Activated B cell treated with CpG ODN at 0.5 μM for 24 hours (primary cell): ENCODE measurements around the gene PRADC1. TPM values are rescaled to one million over a fixed set of nuclear protein-coding genes. Genes with fewer than 3 reads are reported as not detected.
"Not testable (repeated sequence)": the region's sequence is repeated elsewhere in the genome, so short reads cannot be mapped to it uniquely, and the experiment has no call there.

ENCODE experiments used
- ATAC-seq: fragments of 200-7000 bp; cut with Tn5 transposase; one replicate; pipeline ENCODE4 v1.10.0; 2021; ENCODE audit warnings: low read depth, mild to moderate bottlenecking, moderate library complexity
- CTCF ChIA-PET: fragments of 350-600 bp; sonication (Branson Sonifier 250); formaldehyde crosslinking; loops from one replicate; lab custom pipeline; 2021; ENCODE audit warnings: antibody characterized with exemption; lab: Charles Lee
- POLR2A ChIA-PET: fragments of 350-600 bp; sonication (Branson Sonifier 250); formaldehyde crosslinking; loops from one replicate; lab custom pipeline; 2021; ENCODE audit warnings: antibody characterized with exemption; lab: Charles Lee
- DNase-seq: peaks from one replicate; pipeline ENCODE4 v3.0.0; 2022
- H3K27ac Mint-ChIP-seq: one replicate; pipeline ENCODE4 v1.8.0; 2020; ENCODE audit warnings: mixed read lengths
- H3K27me3 Mint-ChIP-seq: one replicate; pipeline ENCODE4 v1.8.0; 2021; ENCODE audit warnings: mixed read lengths
- H3K36me3 Mint-ChIP-seq: one replicate; pipeline ENCODE4 v1.8.0; 2021; ENCODE audit warnings: low read depth, mixed read lengths
- H3K4me1 Mint-ChIP-seq: one replicate; pipeline ENCODE4 v1.8.0; 2021; ENCODE audit warnings: mixed read lengths
- H3K4me3 Mint-ChIP-seq: one replicate; pipeline ENCODE4 v1.8.0; 2020; ENCODE audit warnings: mild to moderate bottlenecking, mixed read lengths
- H3K9me3 Mint-ChIP-seq: one replicate; pipeline ENCODE4 v1.8.0; 2020; ENCODE audit warnings: mixed read lengths
- CTCF ChIP-seq: fragments of 200-600 bp; IDR thresholded peaks from one replicate; pipeline ENCODE4 v1.8.0; 2022; ENCODE audit warnings: antibody characterized with exemption, mild to moderate bottlenecking
- intact Hi-C: fragments of 100-400 bp; cut with micrococcal nuclease; formaldehyde crosslinking; loops from one replicate; pipeline ENCODE4 v1.15.1; 2024
- total RNA-seq: library from RNA; stranded (reverse); gene quantifications from 2 replicates; pipeline ENCODE4 v1.2.3, GENCODE V29; 2022

Gene PRADC1
- total RNA-seq, 1 donor from 2014 or later: 4.6 TPM

DNA sequence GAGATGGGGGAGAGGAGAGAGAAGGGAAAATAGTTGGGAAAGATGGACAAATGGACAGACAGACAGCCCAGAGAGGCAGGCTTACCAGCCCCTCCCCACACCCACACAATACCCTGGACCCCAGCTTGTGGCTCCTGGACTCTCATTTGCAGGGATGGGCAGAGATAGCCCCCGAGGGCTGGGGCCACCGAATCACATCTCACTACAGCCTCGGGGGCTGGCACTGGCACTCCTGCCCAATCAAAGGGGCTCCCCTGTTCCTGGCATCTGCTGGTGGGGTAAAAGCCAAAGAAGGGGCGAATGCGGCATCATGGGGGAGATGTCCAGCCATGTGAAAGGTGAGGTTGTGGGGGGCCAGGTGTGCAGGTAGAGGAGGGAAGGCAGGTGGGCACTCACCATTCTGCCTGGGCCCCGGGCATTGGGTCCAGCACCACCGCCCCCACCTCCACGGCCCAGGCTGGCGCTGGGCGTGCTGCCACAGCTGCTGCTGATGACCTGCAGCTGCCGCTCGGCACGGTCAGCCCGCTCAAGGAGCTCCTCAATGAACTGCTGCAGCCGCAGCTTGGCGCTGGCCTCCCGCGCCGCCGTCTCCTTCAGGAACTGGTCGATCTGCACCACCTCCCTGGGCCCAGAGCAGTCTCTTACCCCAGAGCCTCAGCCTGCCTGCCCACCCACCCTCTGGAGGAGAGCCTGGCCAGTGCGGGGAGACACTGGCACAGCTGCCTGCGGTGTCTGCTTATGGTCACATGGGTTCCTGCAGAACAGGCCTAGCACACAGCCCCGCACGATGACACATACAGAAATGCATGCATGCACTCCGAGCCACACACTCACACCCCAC, 33.2 kb upstream of the PRADC1 start:
- DNase-seq: no peak
- Mint-ChIP-seq H3K27ac (no peak overlapping the region), H3K36me3 (peaks cover 31% of the 10 kb centered on the region), H3K4me3 (no peak overlapping the region), H3K4me1 (peaks cover 18% of the 10 kb centered on the region), H3K9me3 (no peaks in the 10 kb centered on the region), H3K27me3 (no peaks in the 10 kb centered on the region)
- CTCF ChIA-PET: no interaction called here
- POLR2A ChIA-PET: no interaction called here
- ATAC-seq: no peak
- TF ChIP-seq CTCF: no peak
- intact Hi-C loops: no loop called here

DNA sequence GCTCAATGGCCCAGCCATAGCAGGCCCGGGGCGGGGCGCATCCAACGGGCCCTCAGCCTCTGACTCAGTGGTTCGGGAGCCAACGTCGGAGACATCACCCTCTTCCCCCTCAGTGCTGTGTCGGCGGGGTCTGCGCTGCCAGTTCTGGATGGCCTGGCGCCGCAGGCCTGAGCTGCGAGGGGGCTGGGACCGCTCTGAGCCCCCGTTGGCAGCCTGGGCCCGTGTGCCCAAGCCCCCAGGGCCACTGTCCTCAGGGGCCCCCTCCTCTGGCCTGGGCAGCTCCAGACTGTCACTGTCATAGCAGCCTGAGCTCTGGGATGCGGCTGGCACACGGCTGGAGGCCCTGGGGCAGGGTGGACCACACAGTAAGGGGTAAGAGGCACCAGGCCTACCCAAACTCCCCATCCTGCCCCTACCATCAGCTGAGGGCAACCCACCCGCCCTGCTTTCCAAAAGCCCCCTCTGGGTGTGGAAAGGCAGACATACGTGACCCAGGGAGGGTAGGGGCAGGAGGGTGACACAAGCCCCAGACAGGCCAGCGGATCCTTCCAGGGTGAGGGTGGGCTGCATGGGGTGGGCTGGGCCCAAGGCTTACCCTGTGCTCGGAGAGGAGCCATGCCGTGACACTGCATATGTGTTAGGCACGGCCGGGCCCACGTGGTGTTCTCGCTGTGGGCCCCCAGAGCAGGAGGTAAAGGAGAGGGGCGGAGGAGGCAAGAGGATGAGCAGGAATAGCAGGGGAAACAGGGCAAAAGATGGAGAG, 32.4 kb upstream of the PRADC1 start:
- peaks cover 34% of the 10 kb centered on the region for H3K36me3 Mint-ChIP-seq
- H3K9me3 Mint-ChIP-seq: no peaks in the 10 kb centered on the region
- no peak overlapping the region for H3K27ac Mint-ChIP-seq
- no peak overlapping the region for H3K4me3 Mint-ChIP-seq
- TF ChIP-seq CTCF: no peak
- intact Hi-C loops: no loop called here
- ATAC-seq: no peak
- ChIA-PET CTCF (no interaction called here), POLR2A (no interaction called here)
- H3K27me3 Mint-ChIP-seq: no peaks in the 10 kb centered on the region
- no peak for DNase-seq
- H3K4me1 Mint-ChIP-seq: peaks cover 18% of the 10 kb centered on the region

- Mint-ChIP-seq H3K9me3 (no peaks in the 10 kb centered on the region), H3K27me3 (no peaks in the 10 kb centered on the region), H3K4me1 (peaks cover 15% of the 10 kb centered on the region), H3K4me3 (no peak overlapping the region), H3K36me3 (peaks cover 41% of the 10 kb centered on the region), H3K27ac (no peak overlapping the region)
- POLR2A ChIA-PET: no interaction called here
- CTCF ChIA-PET: no interaction called here
- TF ChIP-seq CTCF: no peak
- ATAC-seq (no peak), DNase-seq (no peak)
- intact Hi-C loops: no loop called here
Observed at GRCh38 chr2:73264783-73265182, 31.7 kb upstream of the PRADC1 start.

GRCh38 chr2:73264332-73264606, 31.2 kb upstream of the PRADC1 start:
- no peak for TF ChIP-seq CTCF
- ATAC-seq: no peak
- intact Hi-C loops: no loop called here
- H3K27ac Mint-ChIP-seq: no peak overlapping the region
- H3K4me3 Mint-ChIP-seq: no peak overlapping the region
- no peaks in the 10 kb centered on the region for H3K27me3 Mint-ChIP-seq
- H3K9me3 Mint-ChIP-seq: no peaks in the 10 kb centered on the region
- no peak for DNase-seq
- H3K36me3 Mint-ChIP-seq: peaks cover 46% of the 10 kb centered on the region
- ChIA-PET CTCF (no interaction called here), POLR2A (no interaction called here)
- H3K4me1 Mint-ChIP-seq: peaks cover 13% of the 10 kb centered on the region

DNA sequence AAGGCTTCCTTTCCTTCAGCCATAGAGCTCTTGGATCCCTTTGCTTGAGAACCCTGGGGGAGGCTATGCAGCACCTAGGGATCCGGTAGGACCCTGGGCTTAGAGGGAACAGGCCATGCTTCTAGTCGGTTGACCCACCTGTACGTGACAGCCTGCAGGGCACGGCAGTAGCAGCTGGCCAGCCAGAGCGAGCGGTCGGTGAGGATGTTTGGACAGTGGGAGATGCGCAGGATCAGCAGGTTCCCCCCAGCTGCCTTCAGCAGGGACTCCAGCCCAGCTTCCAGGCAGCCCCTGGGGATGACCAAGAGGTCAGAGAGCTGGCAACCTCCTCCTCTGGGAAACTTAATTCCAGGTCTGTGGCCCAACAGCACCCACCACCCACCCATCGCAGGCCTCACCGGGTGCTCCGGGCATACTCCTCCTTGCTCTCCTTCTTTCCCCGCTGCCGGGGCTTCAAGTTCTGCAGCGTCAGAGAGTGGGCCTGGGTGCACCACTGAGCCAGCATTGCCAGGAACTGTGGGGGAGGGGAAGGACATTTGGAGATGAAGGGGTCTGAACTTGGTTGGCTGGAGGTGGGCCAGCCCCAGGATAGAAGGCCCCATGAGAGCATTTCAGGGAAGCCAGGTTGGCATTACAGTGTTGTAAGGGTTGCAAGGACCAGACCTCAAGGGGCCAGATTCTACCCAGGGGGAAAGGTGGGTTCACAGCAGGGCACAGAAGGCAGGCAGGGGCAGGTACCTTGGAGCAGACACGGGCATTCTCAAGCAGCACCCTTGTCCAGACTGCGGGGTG, 30.7 kb upstream of the PRADC1 start:
- CTCF ChIA-PET: no interaction called here
- H3K4me3 Mint-ChIP-seq: no peak overlapping the region
- intact Hi-C loops: no loop called here

DNA sequence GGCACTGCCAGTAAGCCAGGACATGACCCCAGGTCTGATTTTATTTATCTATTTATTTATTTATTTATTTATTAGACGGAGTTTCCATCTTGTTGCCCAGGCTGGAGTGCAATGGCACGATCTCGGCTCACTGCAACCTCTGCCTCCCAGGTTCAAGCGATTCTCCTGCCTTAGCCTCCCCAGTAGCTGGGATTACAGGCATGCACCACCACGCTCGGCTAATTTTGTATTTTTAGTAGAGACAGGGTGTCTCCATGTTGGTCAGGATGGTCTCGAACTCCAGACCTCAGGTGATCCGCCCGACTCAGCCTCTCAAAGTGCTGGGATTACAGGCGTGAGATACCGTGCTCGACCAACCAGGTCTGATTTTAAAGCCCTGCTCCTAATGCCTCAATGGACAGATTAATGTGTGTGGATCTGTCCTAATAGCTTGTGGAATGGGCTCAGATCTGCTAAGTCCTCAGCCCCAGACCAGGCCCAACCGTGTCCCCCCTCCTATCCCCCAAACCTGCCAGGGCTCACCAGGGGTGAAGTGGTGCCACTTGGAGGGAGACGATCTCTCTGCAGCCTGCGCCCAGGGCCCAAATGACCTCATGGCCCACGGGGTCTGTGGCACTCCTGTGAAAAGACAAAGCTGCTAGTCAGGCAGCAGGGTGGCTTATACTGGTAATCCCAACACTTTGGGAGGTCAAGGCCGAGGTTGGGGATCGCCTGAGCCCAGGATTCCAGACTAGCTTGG, 29.8 kb upstream of the PRADC1 start:
- H3K36me3 Mint-ChIP-seq: peaks cover 47% of the 10 kb centered on the region
- H3K9me3 Mint-ChIP-seq, intact Hi-C loops, H3K27ac Mint-ChIP-seq, CTCF ChIA-PET, H3K4me1 Mint-ChIP-seq, H3K4me3 Mint-ChIP-seq, H3K27me3 Mint-ChIP-seq, ATAC-seq, POLR2A ChIA-PET, DNase-seq: not testable (repeated sequence)

More for the DNA sequence above, 30.7 kb upstream of the PRADC1 start:
- no peak for TF ChIP-seq CTCF
- POLR2A ChIA-PET: no interaction called here
- H3K4me1 Mint-ChIP-seq: peaks cover 12% of the 10 kb centered on the region
- no peak overlapping the region for H3K27ac Mint-ChIP-seq
- DNase-seq (no peak), ATAC-seq (no peak)
- H3K9me3 Mint-ChIP-seq: no peaks in the 10 kb centered on the region
- H3K27me3 Mint-ChIP-seq: no peaks in the 10 kb centered on the region
- peaks cover 51% of the 10 kb centered on the region for H3K36me3 Mint-ChIP-seq
